ENCODE data around the gene METTL4.

DNA sequence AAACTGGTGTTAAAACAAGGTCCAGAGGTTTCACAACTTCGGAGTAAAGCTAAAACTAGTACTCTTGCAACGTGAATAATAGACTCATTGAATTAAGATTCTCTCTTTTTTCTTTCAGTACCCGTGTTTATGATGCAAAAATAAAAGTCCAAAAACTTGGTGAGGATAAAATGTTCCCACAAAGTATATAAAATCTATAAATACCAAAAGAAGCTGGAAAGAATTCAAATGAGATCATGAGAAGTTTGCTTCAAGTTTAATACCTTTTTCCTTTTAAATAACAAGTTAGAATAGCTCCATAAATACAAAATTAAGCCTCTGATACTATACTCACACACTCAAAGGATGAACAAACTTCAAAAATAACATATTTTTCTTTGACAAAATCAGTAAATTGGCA, 34.0 kb downstream of the METTL4 start:
- TF ChIP-seq GATA2 (IDR thresholded peaks at IDR 0.05; ENCODE audit: low read depth, low read length) (no peak), GATA3 (IDR thresholded peaks at IDR 0.05; ENCODE audit: low read depth, low read length) (no peak)
